CD4-positive, alpha-beta T cell (primary cell): ENCODE measurements around the gene NUMBL. TPM values are rescaled to one million over a fixed set of nuclear protein-coding genes. Genes with fewer than 3 reads are reported as not detected.

Experiments
- ATAC-seq: fragments of 200-7000 bp; cut with Tn5 transposase; one replicate; pipeline ENCODE4 v1.10.0; 2022; ENCODE audit warnings: mild to moderate bottlenecking; ENCODE audit not compliant: poor library complexity
- CTCF ChIA-PET: fragments of 350-600 bp; sonication (Branson Sonifier 250); formaldehyde crosslinking; loops from one replicate; lab custom pipeline; 2021; ENCODE audit warnings: antibody characterized with exemption, inconsistent platforms; lab: Charles Lee
- POLR2A ChIA-PET: fragments of 350-600 bp; sonication (Branson Sonifier 250); formaldehyde crosslinking; loops from one replicate; lab custom pipeline; 2021; ENCODE audit warnings: antibody characterized with exemption, inconsistent platforms; lab: Charles Lee
- DNase-seq, 14 experiments: peaks; one replicate each; pipeline ENCODE4 v3.0.0-alpha.2; 2013 to 2020; ENCODE audit warnings: mixed read lengths in 2 of 14
- H3K27ac ChIP-seq, 2 donors: one replicate each; pipeline versions ENCODE4 v1.5.1 to v1.7.0; 2013; ENCODE audit warnings: low read length in 2 of 2, low read depth in 1 of 2, mild to moderate bottlenecking in 1 of 2
- H3K27me3 ChIP-seq, 2 experiments: 1 replicate in 1 of 2; 2 replicates in 1 of 2; pipeline versions ENCODE4 v1.6.1 to v1.7.0; 2013; ENCODE audit warnings: low read length in 2 of 2, control low read depth in 1 of 2, mild to moderate bottlenecking in 1 of 2, moderate library complexity in 1 of 2; ENCODE audit not compliant: insufficient read depth in 2 of 2, control insufficient read depth in 1 of 2
- H3K36me3 ChIP-seq: one replicate; pipeline ENCODE4 v1.6.1; 2013; ENCODE audit warnings: low read length, control low read depth; ENCODE audit not compliant: insufficient read depth
- H3K4me1 ChIP-seq: one replicate; pipeline ENCODE4 v1.6.1; 2013; ENCODE audit warnings: low read length, control low read depth; ENCODE audit not compliant: insufficient read depth
- H3K4me3 ChIP-seq: one replicate; pipeline ENCODE4 v1.5.1; 2013; ENCODE audit warnings: mild to moderate bottlenecking, low read length, moderate library complexity
- H3K9me3 ChIP-seq, 2 experiments: 1 replicate in 1 of 2; 2 replicates in 1 of 2; pipeline versions ENCODE4 v1.6.1 to v1.7.0; 2013; ENCODE audit warnings: low read length in 2 of 2, mild to moderate bottlenecking in 2 of 2, control low read depth in 1 of 2, moderate library complexity in 1 of 2; ENCODE audit not compliant: control insufficient read depth in 1 of 2, insufficient read depth in 1 of 2
- H3K27ac Mint-ChIP-seq: one replicate; pipeline ENCODE4 v1.8.0; 2020; ENCODE audit warnings: mixed read lengths
- H3K27me3 Mint-ChIP-seq: one replicate; pipeline ENCODE4 v1.8.0; 2021; ENCODE audit warnings: mixed read lengths
- H3K36me3 Mint-ChIP-seq: one replicate; pipeline ENCODE4 v1.8.0; 2021; ENCODE audit warnings: low read depth, mixed read lengths
- H3K4me1 Mint-ChIP-seq: one replicate; pipeline ENCODE4 v1.8.0; 2021; ENCODE audit warnings: low read depth, mixed read lengths
- H3K4me3 Mint-ChIP-seq: one replicate; pipeline ENCODE4 v1.8.0; 2020; ENCODE audit warnings: mild to moderate bottlenecking, mixed read lengths
- H3K9me3 Mint-ChIP-seq: one replicate; pipeline ENCODE4 v1.8.0; 2020; ENCODE audit warnings: mixed read lengths
- CTCF ChIP-seq: fragments of 200-600 bp; IDR thresholded peaks from one replicate; pipeline ENCODE4 v1.8.0; 2022; ENCODE audit warnings: antibody characterized with exemption, mild to moderate bottlenecking
- intact Hi-C, 2 experiments: fragments of 100-400 bp; cut with DNase I in 1 of 2; cut with micrococcal nuclease in 1 of 2; formaldehyde crosslinking; loops; one replicate each; pipeline versions ENCODE4 v1.15.1 to v1.9.0; 2023 to 2025; cut with DNase I, micrococcal nuclease
- total RNA-seq, 174 experiments: library from RNA in 2 of 174; stranded (reverse) in 2 of 174; gene quantifications; one replicate each; pipeline ENCODE4 v1.2.3 and lab custom pipeline; 2021 to 2026

Gene NUMBL
- total RNA-seq, 2 experiments from 2014 or later: 5.2 to 5.4 TPM

- intact Hi-C loops: loop anchor here in 1 of 2 experiments (10.0 kb wide), 1 partner anchor 498 kb away; no protein-coding TSS in a partner anchor
Observed at GRCh38 chr19:40633207-40633606, 57.2 kb downstream of the NUMBL start.

GRCh38 chr19:40632311-40633036, 58.0 kb downstream of the NUMBL start:
- intact Hi-C loops: loop anchor here in 1 of 2 experiments (10.0 kb wide), 1 partner anchor 498 kb away; no protein-coding TSS in a partner anchor
- no peak for DNase-seq
- H3K27ac Mint-ChIP-seq: no peak overlapping the region

More at GRCh38 chr19:40633207-40633606, 57.2 kb downstream of the NUMBL start:
- Mint-ChIP-seq H3K9me3 (no peaks in the 10 kb centered on the region), H3K27ac (no peak overlapping the region), H3K27me3 (no peaks in the 10 kb centered on the region), H3K4me3 (no peak overlapping the region), H3K4me1 (peaks cover 15% of the 10 kb centered on the region), H3K36me3 (peaks cover 6% of the 10 kb centered on the region)
- no peak overlapping the region for H3K27ac ChIP-seq
- ChIA-PET POLR2A (interaction anchor here (1.0 kb wide), 1 partner anchor 92 kb away, joined by 3 read pairs; no protein-coding TSS in a partner anchor), CTCF (interaction anchor here (2.1 to 2.9 kb wide), 4 partner anchors 17 to 328 kb away, joined by 19 to 26 read pairs (median 22); no protein-coding TSS in a partner anchor)
- TF ChIP-seq CTCF: no peak
- no peaks in the 10 kb centered on the region for H3K27me3 ChIP-seq
- H3K4me1 ChIP-seq: peaks cover 9% of the 10 kb centered on the region
- H3K36me3 ChIP-seq: peaks cover 3% of the 10 kb centered on the region
- no peak overlapping the region for H3K4me3 ChIP-seq
- DNase-seq: no peak
- no peak for ATAC-seq
- no peaks in the 10 kb centered on the region for H3K9me3 ChIP-seq

More at GRCh38 chr19:40632311-40633036, 58.0 kb downstream of the NUMBL start:
- H3K27me3 ChIP-seq: no peaks in the 10 kb centered on the region
- Mint-ChIP-seq H3K4me3 (no peak overlapping the region), H3K27me3 (no peaks in the 10 kb centered on the region), H3K4me1 (peaks cover 15% of the 10 kb centered on the region), H3K36me3 (peaks cover 6% of the 10 kb centered on the region), H3K9me3 (no peaks in the 10 kb centered on the region)
- no peak overlapping the region for H3K4me3 ChIP-seq
- H3K36me3 ChIP-seq: peaks cover 3% of the 10 kb centered on the region
- no peak overlapping the region for H3K27ac ChIP-seq
- POLR2A ChIA-PET: no interaction called here
- H3K4me1 ChIP-seq: peaks cover 9% of the 10 kb centered on the region
- CTCF ChIA-PET: interaction anchor here (2.9 kb wide), 2 partner anchors 84 to 91 kb away, joined by 19 to 23 read pairs; no protein-coding TSS in a partner anchor
- ATAC-seq: no peak
- TF ChIP-seq CTCF: no peak
- H3K9me3 ChIP-seq: no peaks in the 10 kb centered on the region
